ENCODE results near the gene POLRMT. TPM values are rescaled to one million over a fixed set of nuclear protein-coding genes. Genes with fewer than 3 reads are reported as not detected.

The POLRMT gene
- 41.9 TPM for polyA plus RNA-seq

DNA sequence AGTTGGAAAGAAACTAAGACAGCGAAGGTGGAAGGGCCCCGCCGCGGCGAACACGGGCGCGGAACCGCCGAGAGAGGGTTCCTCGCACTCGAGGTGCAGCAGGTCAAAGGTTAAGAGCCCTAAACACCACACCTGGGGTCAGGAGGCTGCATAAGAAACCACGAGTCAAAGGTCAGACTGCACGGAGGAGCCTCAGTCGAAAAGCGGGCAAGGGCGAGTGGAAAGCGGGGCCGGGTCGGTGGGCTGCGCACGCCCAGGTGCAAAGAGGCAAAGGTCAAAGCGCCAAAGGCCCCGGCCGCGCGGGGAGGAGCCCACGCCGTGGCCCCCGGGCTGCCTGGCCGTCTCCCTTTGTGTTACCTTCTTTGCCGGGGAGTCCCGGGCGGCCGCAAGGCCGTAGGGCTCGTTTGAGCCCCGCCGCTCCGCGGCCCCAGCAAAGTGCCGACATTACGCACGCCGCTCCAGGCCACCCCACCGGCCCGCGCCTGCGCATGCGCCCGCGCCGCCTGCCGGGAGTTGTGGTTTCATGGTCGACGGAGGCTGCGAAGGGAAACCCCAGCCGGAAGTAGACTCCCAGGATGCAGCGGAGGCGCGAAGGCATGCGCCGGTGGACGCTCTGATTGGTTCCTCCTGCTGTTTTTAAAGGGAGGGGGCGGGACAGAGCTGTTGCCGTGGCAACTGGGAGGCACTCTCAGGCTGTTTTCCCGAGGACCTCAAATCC is at the start of gene POLRMT:
Gene POLRMT (minus strand): TSS at position 470 of the 718 bp plus-strand sequence. CDS start 25 bp downstream, at position 445.
- peak within 1 kb of the TSS; percentile 91 to 98 (median 93) for H3K4me3 Mint-ChIP-seq

GRCh38 chr19:682678-683320 is 49.5 kb upstream of the POLRMT start:
- peaks cover 5% of the 10 kb centered on the region for H3K27me3 Mint-ChIP-seq
- peak overlapping the region in 2 of 4 donors; percentile 8 to 52 for H3K4me3 Mint-ChIP-seq
- peaks cover 0 to 1% (median 0%) of the 10 kb centered on the region in 3 donors for H3K4me1 Mint-ChIP-seq
- H3K9me3 Mint-ChIP-seq = no peaks in the 10 kb centered on the region
- H3K27ac Mint-ChIP-seq = no peak overlapping the region
- H3K36me3 Mint-ChIP-seq = no peaks in the 10 kb centered on the region

More for the DNA sequence above, at the start of gene POLRMT:
- peaks cover 19 to 26% (median 26%) of the 10 kb centered on the region in 3 donors for H3K4me1 Mint-ChIP-seq
- H3K27ac Mint-ChIP-seq = peak within 1 kb of the TSS; percentile 94 to 99 (median 97)
- peaks cover 0 to 2% (median 0%) of the 10 kb centered on the region in 3 donors for H3K9me3 Mint-ChIP-seq
- H3K27me3 Mint-ChIP-seq = no peaks in the 10 kb centered on the region
- peaks cover 3% of the 10 kb centered on the region for H3K36me3 Mint-ChIP-seq

DNA sequence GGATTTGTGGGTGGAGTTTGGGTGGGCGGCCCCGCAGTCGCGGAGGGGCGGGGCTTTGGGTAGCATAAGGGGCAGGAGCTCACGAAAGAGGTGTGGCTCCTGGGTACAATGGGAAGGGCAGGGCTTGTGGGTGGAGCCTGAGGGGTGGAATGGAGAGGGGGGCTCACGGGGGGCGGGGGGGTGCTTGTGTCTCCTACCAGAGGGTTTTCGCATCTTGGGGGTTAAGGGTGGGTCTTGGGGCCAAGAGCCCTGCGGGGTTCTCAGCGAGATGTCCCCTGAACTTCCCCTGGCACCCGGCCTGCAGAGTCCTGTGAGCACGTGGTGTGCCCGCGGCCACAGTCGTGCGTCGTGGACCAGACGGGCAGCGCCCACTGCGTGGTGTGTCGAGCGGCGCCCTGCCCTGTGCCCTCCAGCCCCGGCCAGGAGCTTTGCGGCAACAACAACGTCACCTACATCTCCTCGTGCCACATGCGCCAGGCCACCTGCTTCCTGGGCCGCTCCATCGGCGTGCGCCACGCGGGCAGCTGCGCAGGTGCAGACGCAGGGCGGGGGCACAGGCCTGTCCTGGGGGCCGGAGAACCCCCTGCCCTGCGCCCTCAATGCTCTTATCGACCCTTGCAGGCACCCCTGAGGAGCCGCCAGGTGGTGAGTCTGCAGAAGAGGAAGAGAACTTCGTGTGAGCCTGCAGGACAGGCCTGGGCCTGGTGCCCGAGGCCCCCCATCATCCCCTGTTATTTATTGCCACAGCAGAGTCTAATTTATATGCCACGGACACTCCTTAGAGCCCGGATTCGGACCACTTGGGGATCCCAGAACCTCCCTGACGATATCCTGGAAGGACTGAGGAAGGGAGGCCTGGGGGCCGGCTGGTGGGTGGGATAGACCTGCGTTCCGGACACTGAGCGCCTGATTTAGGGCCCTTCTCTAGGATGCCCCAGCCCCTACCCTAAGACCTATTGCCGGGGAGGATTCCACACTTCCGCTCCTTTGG is 48.0 kb upstream of the POLRMT start:
- H3K4me1 Mint-ChIP-seq = peaks cover 0 to 1% (median 0%) of the 10 kb centered on the region in 3 donors
- peaks cover 6% of the 10 kb centered on the region for H3K27me3 Mint-ChIP-seq
- no peaks in the 10 kb centered on the region for H3K9me3 Mint-ChIP-seq
- H3K27ac Mint-ChIP-seq = peak overlapping the region; percentile 83 to 97 (median 88)
- H3K36me3 Mint-ChIP-seq = no peaks in the 10 kb centered on the region
- H3K4me3 Mint-ChIP-seq = peak overlapping the region; percentile 83 to 96 (median 92)

DNA sequence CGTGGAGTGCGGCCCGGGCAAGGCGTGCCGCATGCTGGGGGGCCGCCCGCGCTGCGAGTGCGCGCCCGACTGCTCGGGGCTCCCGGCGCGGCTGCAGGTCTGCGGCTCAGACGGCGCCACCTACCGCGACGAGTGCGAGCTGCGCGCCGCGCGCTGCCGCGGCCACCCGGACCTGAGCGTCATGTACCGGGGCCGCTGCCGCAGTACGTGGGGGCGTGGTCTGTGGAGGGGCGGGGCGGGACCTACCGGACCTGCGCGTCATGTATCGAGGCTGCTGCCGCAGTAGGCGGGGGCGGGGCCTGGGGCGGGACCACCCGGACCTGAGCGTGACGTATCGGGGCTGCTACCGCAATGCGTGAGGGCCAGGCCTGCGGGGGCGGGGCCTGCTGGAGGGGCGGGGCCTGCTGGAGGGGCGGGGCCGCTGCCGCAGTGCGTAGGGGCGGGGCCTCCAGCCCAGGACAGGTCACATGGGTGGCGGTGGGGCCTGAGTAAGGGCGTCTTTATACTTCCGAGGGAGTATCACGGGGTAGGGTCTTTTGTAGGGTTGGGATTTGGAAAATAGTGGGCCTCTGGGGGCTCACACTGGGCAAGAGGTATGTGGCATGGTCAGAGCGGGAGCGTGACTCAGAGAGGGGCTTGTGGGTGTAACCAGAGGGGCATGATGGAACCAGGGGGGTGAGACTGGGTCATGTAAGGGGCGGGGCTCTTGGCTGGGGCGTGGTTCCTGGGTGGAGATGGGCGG is 47.1 kb upstream of the POLRMT start:
- Mint-ChIP-seq H3K4me3 (peak overlapping the region; percentile 83 to 96 (median 92)), H3K36me3 (no peaks in the 10 kb centered on the region), H3K4me1 (peaks cover 0 to 3% (median under 1%) of the 10 kb centered on the region in 3 donors), H3K9me3 (no peaks in the 10 kb centered on the region), H3K27me3 (peaks cover 11% of the 10 kb centered on the region), H3K27ac (peak overlapping the region; percentile 83 to 97 (median 88))

DNA sequence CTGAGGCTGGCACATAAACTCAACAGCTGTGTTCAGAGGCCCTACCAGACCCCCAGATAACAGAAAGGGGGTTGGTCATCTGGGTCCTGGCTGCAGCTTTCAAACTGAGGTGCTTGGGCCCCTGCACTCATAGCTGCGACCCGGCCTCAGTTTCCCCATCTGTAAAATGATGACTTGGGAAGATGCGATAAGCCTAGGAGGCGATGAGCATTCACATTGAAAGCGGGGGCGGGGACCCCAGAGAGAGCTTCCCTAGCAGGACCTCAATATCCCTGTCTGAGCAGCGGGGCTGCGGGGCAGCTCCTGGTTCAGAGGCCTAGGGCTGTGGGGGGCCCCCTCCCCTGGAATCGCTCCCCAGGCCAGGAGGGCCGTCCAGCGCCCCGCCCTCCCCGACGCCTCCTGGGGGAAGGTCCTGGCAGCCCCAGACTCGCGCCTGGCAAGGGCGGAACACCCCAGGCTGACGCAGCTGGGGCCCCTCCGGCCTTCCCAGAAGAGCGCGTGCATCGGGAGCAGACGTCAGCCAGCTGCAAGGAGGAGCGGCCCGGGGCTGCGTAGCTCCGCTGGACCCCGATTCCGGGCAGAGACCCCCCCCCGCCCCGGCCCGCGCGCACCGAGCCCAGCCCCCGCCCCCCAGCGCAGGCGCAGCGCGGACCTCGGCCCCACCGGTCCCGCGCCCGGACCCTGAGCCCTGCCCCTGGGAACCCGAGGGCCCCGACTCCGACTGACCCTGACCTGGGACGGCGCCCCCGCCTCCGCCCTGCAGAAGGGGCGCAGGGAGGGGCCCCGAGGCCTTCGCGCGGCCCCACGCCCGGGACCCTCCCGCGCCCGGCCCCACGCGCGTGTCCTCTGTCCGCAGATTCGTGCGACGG is 46.3 kb upstream of the POLRMT start:
- Mint-ChIP-seq H3K27me3 (peaks cover 17% of the 10 kb centered on the region), H3K4me1 (peaks cover 4 to 7% (median 5%) of the 10 kb centered on the region in 3 donors), H3K9me3 (no peaks in the 10 kb centered on the region), H3K36me3 (no peaks in the 10 kb centered on the region), H3K27ac (peak overlapping the region in 1 of 3 donors; percentile 88), H3K4me3 (peak overlapping the region; percentile 60 to 83 (median 76))

DNA sequence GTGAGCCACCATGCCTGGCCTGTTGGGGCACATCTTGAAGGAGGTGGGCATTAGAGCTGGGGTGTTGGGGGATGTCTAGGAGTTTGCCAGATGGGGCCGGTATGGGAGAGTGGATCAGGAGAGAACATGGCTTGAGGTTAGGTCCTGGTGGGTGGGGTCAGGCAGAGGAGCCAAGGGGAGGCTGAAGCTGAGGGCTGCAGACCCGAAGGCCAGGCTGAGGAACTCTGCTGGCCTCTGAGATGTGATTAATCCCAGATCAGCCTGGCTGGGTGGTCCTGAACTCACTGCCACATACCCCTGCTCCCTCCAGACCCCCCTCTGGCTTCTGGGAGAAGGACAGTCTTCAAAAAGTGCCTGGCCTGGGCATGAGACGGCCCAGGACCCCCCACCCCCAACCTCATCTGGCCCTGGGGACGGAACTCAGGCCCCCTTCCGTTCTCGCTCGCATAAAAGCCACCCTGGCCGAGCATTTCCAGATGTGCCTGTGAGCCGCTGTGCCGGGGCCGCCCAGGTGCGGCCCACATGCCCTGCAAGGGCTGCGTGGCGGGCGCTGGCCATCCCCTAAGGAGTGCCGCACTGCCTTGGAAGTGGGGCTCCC is 45.6 kb upstream of the POLRMT start:
- H3K4me1 Mint-ChIP-seq = peaks cover 4 to 7% (median 5%) of the 10 kb centered on the region in 3 donors
- peaks cover 22% of the 10 kb centered on the region for H3K27me3 Mint-ChIP-seq
- H3K27ac Mint-ChIP-seq = peak overlapping the region in 1 of 3 donors; percentile 35
- no peaks in the 10 kb centered on the region for H3K36me3 Mint-ChIP-seq
- H3K9me3 Mint-ChIP-seq = no peaks in the 10 kb centered on the region
- H3K4me3 Mint-ChIP-seq = peak overlapping the region; percentile 52 to 80 (median 66)

DNA sequence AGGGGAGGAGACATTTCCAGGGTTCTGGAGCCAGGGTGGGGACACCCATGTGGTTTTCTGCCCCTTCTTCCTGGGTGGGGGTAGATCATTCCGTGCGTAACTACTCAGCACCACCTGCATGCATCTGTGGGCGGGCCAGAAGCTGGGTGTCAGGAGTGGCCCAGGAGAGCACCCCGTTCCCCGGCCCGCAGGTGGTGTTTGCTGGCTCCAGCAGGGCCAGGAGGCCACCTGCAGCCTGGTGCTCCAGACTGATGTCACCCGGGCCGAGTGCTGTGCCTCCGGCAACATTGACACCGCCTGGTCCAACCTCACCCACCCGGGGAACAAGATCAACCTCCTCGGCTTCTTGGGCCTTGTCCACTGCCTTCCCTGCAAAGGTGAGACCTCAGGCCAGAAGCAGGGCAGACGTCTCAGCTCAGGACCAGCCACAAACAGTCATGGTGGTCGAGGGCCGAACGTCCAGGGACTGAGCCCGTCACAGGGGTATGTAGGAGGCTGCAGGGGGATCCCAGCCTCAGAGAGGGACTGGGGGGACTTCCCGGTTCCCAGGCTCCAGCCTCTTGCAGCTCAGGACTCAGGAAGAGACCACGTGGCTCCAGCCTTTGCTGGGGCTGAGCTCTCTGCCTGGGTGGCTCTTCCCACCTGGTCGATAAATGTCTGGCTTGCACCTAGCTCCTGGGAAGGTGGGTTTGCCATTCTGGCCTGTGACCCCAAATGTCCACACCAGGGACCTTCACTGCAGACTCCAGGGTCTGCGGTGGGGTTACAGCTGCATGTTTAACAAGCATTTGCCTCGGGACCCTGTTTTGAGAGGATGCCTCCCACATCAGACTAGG is 44.5 kb upstream of the POLRMT start:
- no peaks in the 10 kb centered on the region for H3K9me3 Mint-ChIP-seq
- H3K4me3 Mint-ChIP-seq = peak overlapping the region; percentile 23 to 66 (median 44)

GRCh38 chr19:677201-677600 is 43.9 kb upstream of the POLRMT start:
- no peak overlapping the region for H3K27ac Mint-ChIP-seq
- H3K36me3 Mint-ChIP-seq = no peaks in the 10 kb centered on the region
- H3K9me3 Mint-ChIP-seq = no peaks in the 10 kb centered on the region
- H3K4me1 Mint-ChIP-seq = peaks cover 4 to 7% (median 5%) of the 10 kb centered on the region in 3 donors
- H3K4me3 Mint-ChIP-seq = no peak overlapping the region
- H3K27me3 Mint-ChIP-seq = peaks cover 24% of the 10 kb centered on the region

More for the DNA sequence above, 44.5 kb upstream of the POLRMT start:
- H3K4me1 Mint-ChIP-seq = peaks cover 4 to 7% (median 5%) of the 10 kb centered on the region in 3 donors
- H3K27ac Mint-ChIP-seq = peak overlapping the region in 1 of 3 donors; percentile 60
- no peaks in the 10 kb centered on the region for H3K36me3 Mint-ChIP-seq
- peaks cover 24% of the 10 kb centered on the region for H3K27me3 Mint-ChIP-seq

DNA sequence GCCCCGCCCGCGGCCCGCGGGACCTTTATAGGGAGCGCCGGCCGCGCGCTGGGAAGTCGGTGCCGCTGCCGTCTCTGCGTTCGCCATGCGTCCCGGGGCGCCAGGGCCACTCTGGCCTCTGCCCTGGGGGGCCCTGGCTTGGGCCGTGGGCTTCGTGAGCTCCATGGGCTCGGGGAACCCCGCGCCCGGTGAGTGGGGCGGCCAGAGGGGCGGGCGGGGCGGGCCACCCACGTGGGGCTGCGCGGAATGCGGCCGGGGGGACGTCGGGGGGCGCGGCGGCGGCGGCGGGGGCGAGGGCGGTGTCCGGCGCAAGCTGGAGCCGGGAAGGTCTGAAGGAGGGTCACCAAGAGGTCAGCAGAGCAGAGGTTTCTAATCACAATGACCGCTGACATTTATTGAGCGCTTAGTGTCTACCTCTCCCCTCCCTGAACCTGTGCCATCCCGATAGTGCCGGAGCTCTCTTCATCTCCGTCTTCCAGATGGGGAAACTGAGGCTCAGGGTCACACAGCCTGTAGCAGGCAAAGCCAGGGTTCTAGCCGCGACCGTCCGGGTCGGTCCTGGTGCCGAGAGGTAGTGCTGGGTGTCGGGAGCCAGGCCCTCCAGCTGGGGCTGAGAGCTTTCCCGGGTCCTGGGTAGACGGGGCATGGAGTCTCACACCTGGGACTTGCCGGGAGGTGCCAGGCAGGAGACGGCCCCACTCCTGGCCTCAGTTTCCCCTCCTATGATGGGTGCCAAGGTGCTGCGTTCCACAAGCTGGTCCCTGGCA is 43.2 kb upstream of the POLRMT start, which contains the start of gene FSTL3:
Gene FSTL3 (plus strand): TSS at position 54 of the 767 bp plus-strand sequence. CDS start 32 bp downstream, at position 86.
- peaks cover 4 to 7% (median 5%) of the 10 kb centered on the region in 3 donors for H3K4me1 Mint-ChIP-seq
- H3K27ac Mint-ChIP-seq = peak within 1 kb of the TSS; percentile 17 to 75 (median 64)
- H3K4me3 Mint-ChIP-seq = peak within 1 kb of the TSS in 3 of 4 donors; percentile 21 to 38 (median 32)
- no peaks in the 10 kb centered on the region for H3K9me3 Mint-ChIP-seq
- no peaks in the 10 kb centered on the region for H3K36me3 Mint-ChIP-seq
- H3K27me3 Mint-ChIP-seq = peaks cover 24% of the 10 kb centered on the region

- Mint-ChIP-seq H3K27me3 (peaks cover 24% of the 10 kb centered on the region), H3K4me1 (peaks cover 4 to 7% (median 5%) of the 10 kb centered on the region in 3 donors), H3K36me3 (no peaks in the 10 kb centered on the region), H3K4me3 (peak overlapping the region in 1 of 4 donors; percentile 21), H3K9me3 (no peaks in the 10 kb centered on the region), H3K27ac (no peak overlapping the region)
Measured at GRCh38 chr19:676007-676338, 42.6 kb upstream of the POLRMT start.

GRCh38 chr19:674282-675151 is 41.2 kb upstream of the POLRMT start:
- H3K9me3 Mint-ChIP-seq = no peaks in the 10 kb centered on the region
- H3K4me3 Mint-ChIP-seq = no peak overlapping the region
- peaks cover 4 to 5% (median 5%) of the 10 kb centered on the region in 3 donors for H3K4me1 Mint-ChIP-seq
- H3K36me3 Mint-ChIP-seq = no peaks in the 10 kb centered on the region
- peaks cover 26% of the 10 kb centered on the region for H3K27me3 Mint-ChIP-seq
- peak overlapping the region in 2 of 3 donors; percentile 17 to 75 for H3K27ac Mint-ChIP-seq
